Myocyte (in vitro differentiated cells): Measurements from ENCODE around the gene ANKRD7. TPM values are rescaled to one million over a fixed set of nuclear protein-coding genes. Genes with fewer than 3 reads are reported as not detected.

Experiments used
- DNase-seq: peaks from one replicate; pipeline ENCODE4 v3.0.0-alpha.2; 2012; ENCODE audit warnings: low read depth
- polyA plus RNA-seq: library from polyadenylated mRNA; unstranded; fragments of >200 nt; gene quantifications from one replicate; pipeline ENCODE4 v1.2.1, GENCODE V29; 2012; ENCODE audit warnings: missing spikeins
- total RNA-seq: library from RNA; depleted of rRNA; stranded (reverse); fragments of >200 nt; gene quantifications from 2 replicates; pipeline ENCODE4 v1.2.3, GENCODE V29; 2014

Gene ANKRD7
- total RNA-seq = 2.8 and 3.4 TPM in 2 replicates
- 1.3 TPM for polyA plus RNA-seq

GRCh38 chr7:118224521-118224920 is at the start of gene ANKRD7:
ANKRD7 (plus strand) TSS chr7:118224704; CDS start chr7:118224831, 127 bp downstream.
- no peak for DNase-seq

GRCh38 chr7:118175740-118176139 is 48.8 kb upstream of the ANKRD7 start:
- peak; percentile 13 for DNase-seq

- no peak for DNase-seq
Measured at GRCh38 chr7:118179191-118179590, 45.3 kb upstream of the ANKRD7 start.

- no peak for DNase-seq
Measured at GRCh38 chr7:118182593-118183427, 41.7 kb upstream of the ANKRD7 start.

- no peak for DNase-seq
Measured at GRCh38 chr7:118183428-118183785, 41.1 kb upstream of the ANKRD7 start.

- DNase-seq = peak; percentile 100
Measured at GRCh38 chr7:118183786-118184564, 40.5 kb upstream of the ANKRD7 start, which contains the start of gene LSM8. LSM8 (plus strand) TSS chr7:118184164; CDS start chr7:118184224, 60 bp downstream.

GRCh38 chr7:118184565-118184940 is 40.0 kb upstream of the ANKRD7 start:
- peak; percentile 32 for DNase-seq

- no peak for DNase-seq
Measured at GRCh38 chr7:118185163-118185860, 39.2 kb upstream of the ANKRD7 start.

- DNase-seq = peak; percentile 13
Measured at GRCh38 chr7:118186501-118186900, 38.0 kb upstream of the ANKRD7 start.

GRCh38 chr7:118194571-118194970 is 29.9 kb upstream of the ANKRD7 start:
- DNase-seq = no peak

GRCh38 chr7:118195837-118196474 is 28.5 kb upstream of the ANKRD7 start:
- peak; percentile 72 for DNase-seq

GRCh38 chr7:118202061-118202460 is 22.4 kb upstream of the ANKRD7 start:
- no peak for DNase-seq

GRCh38 chr7:118214051-118214832 is 10.3 kb upstream of the ANKRD7 start:
- peak; percentile 93 for DNase-seq

GRCh38 chr7:118214833-118215182 is 9.7 kb upstream of the ANKRD7 start:
- DNase-seq = no peak

- DNase-seq = no peak
Measured at GRCh38 chr7:118217210-118217619, 7.3 kb upstream of the ANKRD7 start.

GRCh38 chr7:118218413-118219156 is 5.9 kb upstream of the ANKRD7 start:
- no peak for DNase-seq

- no peak for DNase-seq
Measured at GRCh38 chr7:118219157-118219512, 5.4 kb upstream of the ANKRD7 start.

GRCh38 chr7:118220583-118220982 is 3.9 kb upstream of the ANKRD7 start:
- DNase-seq = no peak

GRCh38 chr7:118222591-118222990 is 1.9 kb upstream of the ANKRD7 start:
- no peak for DNase-seq

GRCh38 chr7:118232837-118233236 is 8.3 kb downstream of the ANKRD7 start:
- DNase-seq = no peak
